Right lobe of liver (tissue), 4 donors: ENCODE measurements around the gene TAS2R31.

Experiments
- POLR2A ChIP-seq: fragments of 450-650 bp; IDR thresholded peaks from one replicate; pipeline ENCODE4 v1.6.1; 2017; ENCODE audit warnings: antibody characterized with exemption, mild to moderate bottlenecking
- TF ChIP-seq, protein P1 (sequence below), 4 donors: fragments of 200-600 bp in 3 of 4; fragments of 450-650 bp in 1 of 4; IDR thresholded peaks; one replicate each; pipeline versions ENCODE4 v1.5.1 to v1.8.0; 2016 to 2022; ENCODE audit warnings: antibody characterized with exemption in 4 of 4, mild to moderate bottlenecking in 2 of 4
- donor health status: DM: no; HTN: no; CAD: no.
- donor health status: DM: no; HTN: no; CAD: no.
- donor health status: DM: no; HTN: yes; CAD: no.

GRCh38 chr12:11059041-11059440 is 27.8 kb upstream of the TAS2R31 start:
- TF ChIP-seq, protein P1, sequence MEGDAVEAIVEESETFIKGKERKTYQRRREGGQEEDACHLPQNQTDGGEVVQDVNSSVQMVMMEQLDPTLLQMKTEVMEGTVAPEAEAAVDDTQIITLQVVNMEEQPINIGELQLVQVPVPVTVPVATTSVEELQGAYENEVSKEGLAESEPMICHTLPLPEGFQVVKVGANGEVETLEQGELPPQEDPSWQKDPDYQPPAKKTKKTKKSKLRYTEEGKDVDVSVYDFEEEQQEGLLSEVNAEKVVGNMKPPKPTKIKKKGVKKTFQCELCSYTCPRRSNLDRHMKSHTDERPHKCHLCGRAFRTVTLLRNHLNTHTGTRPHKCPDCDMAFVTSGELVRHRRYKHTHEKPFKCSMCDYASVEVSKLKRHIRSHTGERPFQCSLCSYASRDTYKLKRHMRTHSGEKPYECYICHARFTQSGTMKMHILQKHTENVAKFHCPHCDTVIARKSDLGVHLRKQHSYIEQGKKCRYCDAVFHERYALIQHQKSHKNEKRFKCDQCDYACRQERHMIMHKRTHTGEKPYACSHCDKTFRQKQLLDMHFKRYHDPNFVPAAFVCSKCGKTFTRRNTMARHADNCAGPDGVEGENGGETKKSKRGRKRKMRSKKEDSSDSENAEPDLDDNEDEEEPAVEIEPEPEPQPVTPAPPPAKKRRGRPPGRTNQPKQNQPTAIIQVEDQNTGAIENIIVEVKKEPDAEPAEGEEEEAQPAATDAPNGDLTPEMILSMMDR (IDR thresholded peaks at IDR 0.05): no peak
- no peak for TF ChIP-seq POLR2A
